D341Med (cell line): ENCODE measurements around the gene SACS.
A peak's percentile ranks its signal among the peaks of the same experiment; 100 is the strongest.
"Not testable (repeated sequence)": the region's sequence is repeated elsewhere in the genome, so short reads cannot be mapped to it uniquely, and the experiment has no call there.

Source experiments
- DNase-seq: peaks from one replicate; pipeline ENCODE4 v3.0.0; 2012; ENCODE audit warnings: low spot score

Gene SACS

GRCh38 chr13:23455401-23456185 lies 22.1 kb upstream of the SACS start:
- no peak for DNase-seq

DNA sequence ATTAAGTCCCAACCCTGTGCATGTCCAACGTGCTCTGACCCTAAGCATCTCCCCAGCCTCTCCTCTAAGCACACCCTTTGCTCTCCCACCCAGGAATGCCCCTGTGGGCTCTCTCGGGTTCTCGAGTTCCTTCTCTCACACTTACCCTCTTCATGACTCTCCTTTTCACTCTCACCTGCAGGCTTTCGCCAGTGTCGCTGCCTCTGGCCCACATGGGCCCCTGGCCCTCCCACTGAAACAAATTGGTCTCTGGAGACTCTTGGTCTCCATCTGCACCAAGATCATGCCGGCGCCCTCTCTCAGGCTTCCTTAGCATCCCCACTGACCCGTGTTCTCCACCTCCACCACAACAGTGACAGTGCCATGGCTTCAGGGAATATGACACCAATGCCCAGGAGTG lies 19.6 kb upstream of the SACS start:
- no peak for DNase-seq

GRCh38 chr13:23450340-23451046 lies 17.0 kb upstream of the SACS start:
- peak; percentile 77 for DNase-seq

DNA sequence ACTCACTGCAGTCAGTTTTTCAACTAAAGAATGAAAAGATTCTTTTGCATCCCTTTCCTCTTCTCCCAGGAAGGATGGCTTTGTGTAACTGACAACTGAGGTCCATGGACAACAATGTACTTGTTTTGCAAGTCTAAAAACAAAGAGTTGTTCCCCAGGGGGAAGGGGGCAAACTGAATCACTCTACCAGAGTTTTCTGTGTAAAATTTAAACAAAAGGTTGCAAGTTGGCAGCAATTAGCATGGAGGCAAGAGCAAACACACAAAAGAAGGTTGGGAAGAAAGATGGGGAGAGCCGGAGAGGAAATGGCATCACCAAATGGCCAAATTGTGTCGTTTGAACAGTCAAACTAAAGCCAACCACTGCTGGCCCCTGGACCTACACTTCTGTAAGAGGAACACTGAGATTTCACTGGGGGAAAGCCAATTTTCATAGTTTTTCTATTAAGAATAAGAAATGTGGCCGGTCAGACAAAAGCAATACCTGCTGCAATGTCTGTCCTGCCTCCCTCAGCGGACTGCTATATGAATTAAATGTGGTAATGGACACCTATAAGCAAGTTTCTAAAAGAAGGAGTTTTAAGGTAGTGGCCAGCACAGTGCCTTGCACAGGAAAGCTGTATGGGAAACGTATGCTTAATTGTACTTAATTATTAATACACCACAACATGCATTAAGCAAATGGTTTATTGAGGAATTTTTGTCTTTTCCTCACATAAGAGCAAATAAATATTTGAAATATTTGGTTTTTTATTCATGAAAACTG lies 16.1 kb upstream of the SACS start:
- DNase-seq = no peak

- no peak for DNase-seq
These were observed 14.4 kb upstream of the SACS start for GRCh38 chr13:23447927-23448326.

- no peak for DNase-seq
These were observed 12.3 kb upstream of the SACS start for GRCh38 chr13:23445794-23446193.

DNA sequence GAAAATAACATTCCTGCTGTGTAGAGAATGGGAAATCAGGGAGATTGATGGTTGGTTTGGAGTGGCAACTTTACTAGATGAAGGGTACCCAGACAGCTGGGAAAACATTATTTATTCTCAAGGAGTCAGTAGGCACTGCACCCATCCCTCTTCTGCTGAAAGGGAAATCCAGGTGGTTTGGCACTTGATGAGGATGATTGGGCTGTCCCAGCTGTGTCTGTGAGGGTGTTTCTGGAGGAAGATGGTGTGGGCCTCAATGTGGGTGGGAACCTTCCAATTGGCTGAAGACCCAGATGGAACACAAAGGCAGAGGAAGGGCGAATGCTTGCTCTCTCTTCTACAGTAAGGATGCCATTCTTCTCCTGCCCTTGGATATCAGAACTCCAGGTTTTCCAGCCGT lies 10.4 kb upstream of the SACS start:
- no peak for DNase-seq

DNA sequence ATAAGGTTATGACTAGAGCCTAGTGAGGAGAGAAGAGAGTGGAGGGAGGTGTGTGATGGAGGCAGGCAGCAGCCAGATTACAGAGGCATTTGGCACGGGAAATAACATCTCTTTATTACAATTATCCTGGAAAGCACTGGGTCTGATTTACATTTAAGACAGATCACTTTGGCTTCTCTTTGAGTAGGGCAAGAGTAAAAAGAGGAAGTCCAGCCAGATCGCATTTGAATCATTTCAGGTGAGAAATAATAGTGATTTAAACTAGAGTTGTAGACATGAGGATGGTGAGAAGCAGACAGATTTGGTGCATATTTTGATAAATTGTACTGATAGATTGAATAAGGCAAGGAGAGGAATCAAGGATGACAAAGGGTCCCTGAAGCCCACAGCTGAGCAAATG lies 9.6 kb upstream of the SACS start:
- no peak for DNase-seq

GRCh38 chr13:23440821-23441618 lies 7.5 kb upstream of the SACS start:
- DNase-seq = no peak

DNA sequence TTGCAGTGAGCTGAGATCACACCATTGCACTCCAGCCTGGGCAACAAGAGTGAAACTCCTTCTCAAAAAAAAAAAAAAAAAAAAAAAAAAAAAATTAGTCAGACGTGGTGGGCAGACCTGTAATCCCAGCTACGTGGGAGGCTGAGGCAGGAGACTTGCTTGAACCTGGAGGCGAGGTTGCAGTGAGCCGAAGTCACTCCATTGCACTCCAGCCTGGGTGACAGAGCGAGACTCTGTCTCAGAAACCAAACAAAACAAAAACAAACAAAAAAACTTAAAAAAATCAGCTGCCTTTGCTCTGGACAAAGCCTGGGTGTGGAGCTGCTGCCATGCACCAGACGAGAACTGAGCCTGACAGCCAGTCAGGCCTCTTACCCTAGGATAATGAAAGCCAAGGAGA lies 6.8 kb upstream of the SACS start:
- not testable (repeated sequence) for DNase-seq

- no peak for DNase-seq
These were observed 4.4 kb upstream of the SACS start for GRCh38 chr13:23437916-23438315.

- no peak for DNase-seq
These were observed 3.2 kb upstream of the SACS start for GRCh38 chr13:23436680-23437079.

GRCh38 chr13:23434491-23434890 lies 989 bp upstream of the SACS start:
- no peak for DNase-seq

DNA sequence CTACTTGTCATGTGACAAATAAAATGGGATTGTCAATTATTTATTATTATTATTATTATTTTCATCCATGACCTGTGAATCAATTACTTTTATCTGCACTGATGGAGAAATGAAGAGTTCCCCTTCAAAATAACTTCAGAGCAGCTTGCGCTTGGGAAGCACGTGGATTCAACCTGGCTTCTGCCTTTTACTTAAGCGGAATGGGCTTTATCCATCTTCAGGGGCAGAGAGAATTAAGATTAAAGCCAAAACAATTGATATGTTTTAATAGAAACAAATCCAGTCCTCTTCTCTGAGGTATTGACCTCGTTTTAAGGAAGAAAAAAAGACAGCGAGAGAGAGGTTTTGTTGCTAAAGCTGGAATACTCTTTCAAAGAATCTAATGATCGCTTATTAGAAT lies 876 bp downstream of the SACS start:
- no peak for DNase-seq

DNA sequence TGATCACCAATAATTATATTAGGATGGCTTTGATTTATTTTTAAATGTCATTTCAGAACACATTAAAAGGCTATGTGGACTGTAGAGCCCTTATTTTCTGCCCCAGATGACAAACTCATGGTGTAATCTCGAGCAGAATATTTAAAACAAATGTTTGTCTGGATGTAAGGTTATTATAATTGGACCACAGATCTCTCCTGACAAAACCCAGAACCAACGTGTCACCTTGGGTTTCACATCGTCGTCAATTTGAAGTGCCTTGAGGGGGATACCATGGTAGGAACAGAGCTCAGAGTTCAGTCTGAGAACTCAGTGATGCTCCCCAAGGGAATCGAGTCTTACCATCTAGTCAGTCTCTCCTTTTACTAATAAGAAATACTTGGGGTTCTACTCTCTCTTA lies 2.8 kb downstream of the SACS start:
- no peak for DNase-seq

DNA sequence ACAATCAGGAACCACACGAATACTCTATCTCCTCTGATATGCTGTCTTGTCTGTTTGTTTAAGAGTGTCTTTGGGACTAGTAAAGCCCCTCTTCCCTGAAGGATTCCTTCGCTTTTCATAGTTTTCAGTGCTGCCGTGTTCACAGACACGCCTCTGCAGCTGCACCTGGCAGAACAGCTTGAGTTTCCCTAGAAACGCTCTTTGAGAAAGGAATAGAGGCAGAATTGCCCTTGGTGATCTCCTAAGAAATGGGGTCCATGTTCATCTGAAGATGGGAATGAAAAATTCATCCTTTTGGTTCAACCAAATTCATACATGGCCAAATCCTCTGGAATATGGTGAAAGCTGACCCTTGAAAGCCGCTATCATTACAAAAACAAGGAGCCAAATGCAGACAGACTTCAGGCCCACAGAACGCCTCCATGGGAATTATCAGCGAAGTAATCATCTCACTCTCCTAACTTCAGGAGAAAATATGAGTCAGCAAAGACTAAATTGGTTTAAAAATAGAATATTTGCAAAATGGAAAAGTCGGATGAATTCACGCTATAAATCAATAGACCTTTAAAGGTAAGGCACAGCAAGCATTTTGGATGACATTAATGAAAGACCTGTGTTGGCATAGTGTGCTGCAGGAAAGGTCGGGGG lies 5.5 kb downstream of the SACS start:
- no peak for DNase-seq

GRCh38 chr13:23427342-23427843 lies 6.1 kb downstream of the SACS start:
- DNase-seq = no peak

DNA sequence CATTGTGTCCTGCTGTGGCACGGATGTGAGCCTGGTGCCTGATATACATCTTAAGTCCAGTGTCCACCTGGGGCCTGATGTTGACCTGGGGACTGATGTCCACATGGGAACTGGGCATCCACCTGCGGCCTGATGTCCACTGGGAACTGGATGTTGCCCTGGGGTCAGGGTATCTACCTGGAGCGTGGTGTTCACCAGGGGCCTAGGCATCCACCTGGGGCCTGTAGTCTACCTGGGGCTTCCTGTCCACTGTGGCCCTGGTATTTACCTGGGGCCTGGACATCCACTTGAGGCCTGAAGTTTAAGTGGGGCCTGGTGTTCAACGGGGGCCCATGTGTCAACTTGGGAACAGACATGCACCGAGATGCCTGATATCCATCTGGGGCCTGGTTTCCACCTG lies 11.9 kb downstream of the SACS start:
- no peak for DNase-seq

GRCh38 chr13:23418776-23419683 lies 14.5 kb downstream of the SACS start:
- no peak for DNase-seq

- DNase-seq = no peak
These were observed 18.8 kb downstream of the SACS start for GRCh38 chr13:23414682-23415081.
